Upper lobe of left lung (tissue), 4 donors: ENCODE data around the gene KLF3.

Experiments used
- CTCF ChIP-seq, 6 experiments: fragments of 450-650 bp in 4 of 6; fragments of 200-600 bp in 2 of 6; sonication (generic) in 2 of 6; IDR thresholded peaks; one replicate each; pipeline ENCODE4 v1.5.1; 2016 to 2019; ENCODE audit warnings: antibody characterized with exemption in 6 of 6
- EP300 ChIP-seq, 4 donors: sonication (generic); formaldehyde crosslinking; IDR thresholded peaks; one replicate each; pipeline ENCODE4 v1.5.1; 2017; ENCODE audit warnings: antibody characterized with exemption in 4 of 4, control low read depth in 2 of 4
- POLR2A ChIP-seq, 4 donors: fragments of 450-650 bp; IDR thresholded peaks; one replicate each; pipeline ENCODE4 v1.5.1; 2016 to 2017; ENCODE audit warnings: antibody characterized with exemption in 4 of 4, mild to moderate bottlenecking in 2 of 4
- POLR2AphosphoS5 ChIP-seq, 2 donors: sonication (generic); formaldehyde crosslinking; IDR thresholded peaks; one replicate each; pipeline ENCODE4 v1.5.1; 2017; ENCODE audit warnings: antibody characterized with exemption in 2 of 2

DNA sequence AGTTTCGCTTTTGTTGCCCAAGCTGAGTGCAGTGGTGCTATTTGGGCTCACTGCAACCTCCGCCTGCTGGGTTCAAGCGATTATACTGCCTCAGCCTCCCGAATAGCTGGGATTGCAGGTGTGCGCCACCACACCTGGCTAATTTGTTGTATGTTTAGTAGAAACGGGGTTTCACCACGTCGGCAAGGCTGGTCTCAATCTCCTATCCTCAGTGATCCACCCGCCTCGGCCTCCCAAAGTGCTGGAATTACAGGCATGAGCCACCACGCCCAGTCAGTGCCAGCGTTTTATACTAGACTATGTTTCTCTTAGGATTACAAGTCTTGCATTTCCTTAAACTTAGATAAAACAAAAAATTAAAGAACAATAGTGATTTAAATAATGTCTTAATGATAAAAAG, 13.0 kb downstream of the KLF3 start:
- TF ChIP-seq POLR2AphosphoS5 (IDR thresholded peaks at IDR 0.05): no peak
- no peak for TF ChIP-seq CTCF (IDR thresholded peaks at IDR 0.05)
- TF ChIP-seq POLR2A (IDR thresholded peaks at IDR 0.05): no peak
- TF ChIP-seq EP300 (IDR thresholded peaks at IDR 0.05): no peak
